ENCODE results near the gene UTY.
A peak's percentile ranks its signal among the peaks of the same experiment; 100 is the strongest.
"Not testable (repeated sequence)": the region's sequence is repeated elsewhere in the genome, so short reads cannot be mapped to it uniquely, and the experiment has no call there.

UTY gene

GRCh38 chrY:13299411-13299810 is 180.4 kb downstream of the UTY start:
- DNase-seq (ENCODE audit: low read depth, low spot score), result no peak

- DNase-seq (ENCODE audit: low read depth, low spot score), result no peak
Observed at GRCh38 chrY:13296176-13296890, 183.5 kb downstream of the UTY start.

DNA sequence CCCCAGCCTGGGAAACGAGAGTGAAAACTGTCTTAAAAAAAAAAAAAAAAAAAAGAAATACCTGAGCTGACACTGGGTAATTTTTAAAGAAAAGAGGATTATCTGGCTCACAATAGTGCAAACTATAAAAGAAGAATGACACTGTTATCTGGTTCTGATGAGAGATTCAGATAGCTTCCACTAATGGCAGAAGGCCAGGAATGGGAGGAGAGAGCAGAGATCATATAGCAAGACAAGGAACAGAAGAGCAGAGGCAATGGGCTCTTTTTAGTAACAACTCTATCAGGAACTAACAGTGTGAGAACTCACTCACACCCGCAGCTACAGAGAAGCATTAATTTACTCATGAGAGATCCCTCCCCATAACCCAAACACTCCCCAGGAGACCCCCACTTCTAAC is 184.8 kb downstream of the UTY start:
- no peak for DNase-seq (ENCODE audit: low read depth, low spot score)

GRCh38 chrY:13291199-13291598 is 188.6 kb downstream of the UTY start:
- no peak for DNase-seq (ENCODE audit: low read depth, low spot score)

- not testable (repeated sequence) for DNase-seq (ENCODE audit: low read depth, low spot score)
Observed at GRCh38 chrY:13282151-13283054, 197.4 kb downstream of the UTY start.

DNA sequence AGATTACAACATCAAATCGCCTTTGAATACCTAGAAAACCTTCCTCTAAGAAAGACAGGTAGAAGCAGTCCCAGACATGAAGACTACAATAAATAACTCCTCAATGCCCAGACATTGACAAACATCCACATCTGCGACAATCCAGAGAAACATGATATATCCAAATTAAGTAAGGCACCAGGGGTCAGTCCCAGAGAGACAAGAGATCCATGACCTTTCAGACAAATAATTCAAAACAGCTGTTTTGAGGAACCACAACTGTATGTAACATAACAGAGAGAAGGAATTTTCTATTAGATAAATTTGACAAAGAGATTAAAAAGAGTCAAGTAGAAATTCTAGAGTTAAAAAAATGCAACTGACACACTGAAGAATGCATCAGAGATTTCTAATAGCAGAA is 200.3 kb downstream of the UTY start:
- no peak for DNase-seq (ENCODE audit: low read depth, low spot score)

- no peak for DNase-seq (ENCODE audit: low read depth, low spot score)
Observed at GRCh38 chrY:13271706-13272105, 208.1 kb downstream of the UTY start.

- not testable (repeated sequence) for DNase-seq (ENCODE audit: low read depth, low spot score)
Observed at GRCh38 chrY:13253941-13254440, 225.8 kb downstream of the UTY start.

GRCh38 chrY:13250421-13250820 is 229.4 kb downstream of the UTY start:
- no peak for DNase-seq (ENCODE audit: low read depth, low spot score)

GRCh38 chrY:13243716-13244115 is 236.1 kb downstream of the UTY start:
- no peak for DNase-seq (ENCODE audit: low read depth, low spot score)

DNA sequence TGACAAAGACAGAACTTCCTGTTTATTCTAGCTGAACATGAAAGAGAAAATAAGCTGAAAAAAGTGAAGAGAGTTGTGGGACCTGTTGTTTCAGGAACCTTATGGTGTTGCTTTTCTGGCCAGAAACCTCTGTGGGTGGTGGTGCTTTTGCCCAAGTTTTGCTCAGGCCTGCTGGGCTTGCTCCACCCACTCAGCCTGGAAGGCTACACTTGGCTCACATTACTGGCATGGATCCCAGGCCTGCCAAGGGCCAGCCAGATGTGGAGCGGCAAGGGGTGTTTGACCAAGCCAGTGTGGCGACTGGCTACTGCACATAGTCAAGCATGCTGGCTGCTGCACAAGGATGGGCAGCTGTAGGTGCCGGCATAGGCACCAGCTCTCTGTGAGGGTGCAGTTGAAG is 245.9 kb downstream of the UTY start:
- no peak for DNase-seq (ENCODE audit: low read depth, low spot score)

- DNase-seq (ENCODE audit: low read depth, low spot score), result no peak
Observed at GRCh38 chrY:13233118-13233517, 246.7 kb downstream of the UTY start.

DNA sequence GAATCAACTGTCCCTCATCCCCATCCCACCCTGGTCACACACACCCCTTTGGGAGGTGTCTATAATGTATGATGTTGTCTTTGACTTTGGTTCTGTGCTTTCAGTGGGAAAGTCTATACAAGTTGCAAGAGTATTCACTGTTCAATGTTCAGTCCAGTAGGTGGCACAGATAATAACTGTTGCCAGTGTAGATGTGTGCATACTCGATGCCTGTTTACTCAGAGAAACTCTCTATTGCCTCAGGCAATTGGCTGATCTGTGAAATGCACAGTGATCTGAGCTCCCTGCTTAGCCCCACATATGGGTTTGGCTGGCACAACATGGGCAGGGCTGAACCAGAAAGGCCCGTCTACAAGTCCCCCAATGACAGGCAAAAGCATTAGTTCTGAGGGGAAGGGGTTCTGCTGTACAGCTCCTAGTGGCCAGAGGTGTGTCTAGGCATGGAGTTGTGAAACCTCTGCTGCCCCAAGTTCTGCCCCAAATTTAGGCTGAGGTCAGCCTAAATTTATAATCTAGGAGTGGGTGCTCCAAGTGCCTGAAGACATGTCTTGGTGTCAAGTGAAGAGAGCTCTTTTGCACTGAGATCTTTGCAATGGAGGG is 252.4 kb downstream of the UTY start:
- no peak for DNase-seq (ENCODE audit: low read depth, low spot score)

DNA sequence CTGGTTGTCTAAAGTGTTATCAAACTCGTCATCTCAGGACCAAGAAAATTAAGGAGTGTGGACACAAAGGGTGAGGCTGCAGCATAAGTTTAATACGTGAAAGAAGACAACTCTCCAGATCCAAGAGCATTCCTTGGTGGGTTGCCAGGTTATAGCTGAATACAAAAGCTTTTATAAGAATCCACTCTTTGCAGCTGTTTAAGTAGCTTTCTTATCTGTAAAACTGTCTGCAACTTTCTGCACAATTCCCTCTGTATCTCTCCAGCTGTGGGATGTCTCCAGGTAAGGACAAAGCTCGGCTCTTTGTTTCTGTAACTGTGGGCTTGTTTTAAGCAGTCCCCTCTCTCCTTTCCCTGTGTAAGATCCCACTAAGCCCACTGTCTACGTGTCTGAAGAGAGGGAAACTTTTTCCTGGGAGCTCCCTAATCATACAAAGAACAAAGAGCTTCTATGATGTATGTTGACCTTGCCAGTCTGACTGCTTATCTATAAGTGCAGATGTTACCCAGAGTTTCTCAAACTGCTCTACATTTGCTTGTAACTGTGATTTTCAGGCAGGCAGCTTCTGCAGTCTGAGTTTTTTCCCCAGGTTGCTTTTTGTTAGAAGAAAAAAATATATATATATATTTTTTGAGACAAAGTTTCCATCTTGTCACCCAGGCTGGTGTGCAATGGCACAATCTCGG is 268.7 kb downstream of the UTY start:
- DNase-seq (ENCODE audit: low read depth, low spot score), result no peak

DNA sequence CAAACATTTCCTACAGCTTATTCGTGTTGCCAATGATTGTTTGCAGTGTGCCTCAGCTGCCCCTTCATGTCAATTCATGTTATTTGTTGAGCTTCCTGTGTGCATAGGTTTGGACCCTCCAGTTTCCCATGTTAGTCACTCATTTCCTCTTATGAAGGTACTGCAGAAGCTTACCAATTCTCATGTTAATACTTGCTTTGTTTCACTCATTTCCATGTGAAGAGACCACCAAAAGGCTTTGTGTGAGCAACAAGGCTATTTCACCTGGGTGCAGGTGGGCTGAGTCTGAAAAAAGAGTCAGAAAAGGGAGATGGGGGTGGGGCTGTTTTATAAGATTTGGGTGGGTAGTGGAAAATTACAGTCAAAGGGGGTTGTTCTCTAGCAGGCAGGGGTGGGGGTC is 274.6 kb downstream of the UTY start:
- peak; percentile 42 for DNase-seq (ENCODE audit: low read depth, low spot score)

All from iPS DF 19.7 (cell line).